ENCODE measurements around the gene CDK5.

The CDK5 gene

DNA sequence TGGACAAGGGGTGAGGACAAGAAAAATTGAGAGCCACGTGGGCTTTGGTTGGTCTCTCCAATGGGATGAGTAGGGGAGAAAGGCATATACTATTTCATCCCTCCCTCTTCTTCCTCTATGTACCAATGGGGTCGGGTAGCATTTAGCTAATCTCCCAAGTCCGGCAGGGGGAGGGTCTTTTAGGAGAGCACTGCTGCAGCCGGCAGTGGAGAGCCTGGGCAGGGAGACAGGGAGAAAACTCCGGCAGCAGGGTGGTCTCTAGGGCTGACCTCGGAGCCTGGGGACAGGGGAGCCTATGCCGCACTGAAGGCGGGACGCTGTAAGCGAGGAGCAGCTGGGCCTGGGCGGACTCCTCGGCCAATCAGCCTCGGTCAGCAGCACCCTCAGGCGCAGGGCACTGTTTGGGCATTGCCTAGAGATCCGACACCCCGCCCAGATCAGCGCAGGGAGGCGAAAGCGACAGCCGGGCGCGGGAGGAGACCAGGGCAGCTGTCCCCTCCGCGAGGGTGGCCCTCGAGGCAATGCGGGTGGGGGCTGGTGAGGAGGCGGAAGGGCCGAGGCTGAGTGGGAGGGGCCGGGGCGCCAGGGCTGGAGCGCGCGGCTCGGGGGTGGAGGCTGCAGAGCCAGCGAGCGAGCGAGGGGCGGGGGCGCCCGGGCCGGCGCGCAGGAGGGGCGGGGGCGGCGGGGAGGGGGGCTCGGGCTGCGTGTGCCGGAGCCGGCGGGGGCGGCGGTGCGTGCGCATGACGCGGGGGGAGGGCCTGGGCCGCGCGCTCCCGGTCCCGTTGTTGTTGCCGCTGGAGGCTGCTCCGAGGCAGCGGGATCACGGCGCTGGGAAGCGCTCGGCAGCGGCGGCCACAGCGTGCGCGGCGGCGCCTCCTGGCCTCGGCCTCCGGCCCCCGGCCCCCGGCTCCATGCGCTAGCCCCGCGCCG lies 28.3 kb upstream of the CDK5 start, which contains the start of gene AGAP3:
Gene AGAP3, plus strand, starts transcription at position 785 of the 930 bp plus-strand sequence. CDS start 267 bp downstream, outside the sequence.
- DNase-seq, result peak; percentile 54 to 66

DNA sequence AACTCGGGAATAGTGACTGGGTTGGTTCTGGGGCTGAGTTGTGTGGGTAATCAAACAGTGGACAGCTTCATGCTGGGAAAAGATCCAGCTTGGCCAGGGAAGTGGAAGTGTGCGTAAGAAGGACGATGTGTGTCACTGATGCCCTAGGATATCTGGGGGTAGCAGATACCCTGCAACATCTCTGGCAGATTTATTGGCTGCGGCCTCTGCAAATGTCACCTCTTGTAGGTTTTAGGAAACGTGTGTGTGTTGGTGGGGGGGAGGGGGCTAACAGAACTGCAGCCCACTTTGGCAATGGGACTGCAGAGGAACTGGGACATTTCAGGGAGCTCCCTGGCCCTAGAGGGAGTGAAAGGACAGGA lies 27.6 kb upstream of the CDK5 start:
- DNase-seq, result no peak

DNA sequence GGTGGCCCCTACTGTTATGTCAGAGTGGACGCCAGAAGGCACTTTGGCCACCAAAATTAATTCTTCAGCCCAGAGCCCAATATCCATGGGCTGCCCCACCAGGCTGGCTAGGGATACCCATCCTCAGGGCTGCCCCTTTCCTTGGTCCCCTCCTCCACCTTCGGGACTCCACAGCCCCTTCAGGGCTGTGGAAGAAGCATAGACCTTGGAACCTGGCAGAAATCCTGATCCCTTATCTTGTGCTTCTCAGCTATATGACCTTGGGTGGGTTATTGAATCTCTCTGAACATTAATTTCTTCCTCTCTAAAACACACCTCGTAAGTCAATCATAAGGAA lies 26.1 kb upstream of the CDK5 start:
- no peak for DNase-seq

DNA sequence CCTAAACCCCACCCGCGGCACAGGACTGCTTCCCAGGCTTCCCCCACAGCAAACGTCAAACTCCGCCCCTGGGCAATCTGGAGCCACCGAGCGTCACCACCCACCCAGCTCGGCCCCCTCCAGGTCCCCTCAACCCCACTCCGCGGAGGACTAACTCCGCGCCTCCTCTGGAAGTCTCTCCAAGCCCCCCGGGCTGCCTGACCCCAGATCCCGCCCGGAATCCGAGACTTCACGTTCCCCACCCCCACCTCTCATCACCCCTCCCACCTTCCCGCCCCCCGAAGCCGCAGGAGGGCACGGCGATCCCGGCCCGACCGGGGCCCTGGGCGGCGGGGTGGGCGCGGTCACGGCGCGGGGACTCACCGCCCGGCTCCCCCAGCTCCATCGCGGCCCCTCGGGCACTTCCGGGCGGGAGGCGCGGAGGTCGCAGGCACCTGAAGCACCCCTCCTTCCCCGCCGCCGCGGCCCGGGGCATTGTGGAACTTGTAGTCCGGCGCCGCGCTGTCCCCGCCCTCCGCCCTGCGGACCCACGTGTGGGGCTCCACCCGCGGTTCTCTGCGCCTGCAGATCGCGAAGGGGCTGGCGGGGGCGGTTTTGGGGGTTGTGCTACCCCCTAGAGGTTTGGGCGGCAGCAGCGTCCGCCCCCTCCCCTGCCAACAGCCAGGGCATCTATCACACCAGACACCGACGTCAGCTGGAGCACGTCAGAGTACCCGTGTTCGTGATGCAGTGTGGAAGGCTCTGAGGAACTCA lies 25.6 kb upstream of the CDK5 start, which contains the start of gene TMUB1:
Gene TMUB1, minus strand, starts transcription at position 423 of the 753 bp plus-strand sequence. CDS start 930 bp downstream, outside the sequence.
- DNase-seq, result peak; percentile 85 to 87

DNA sequence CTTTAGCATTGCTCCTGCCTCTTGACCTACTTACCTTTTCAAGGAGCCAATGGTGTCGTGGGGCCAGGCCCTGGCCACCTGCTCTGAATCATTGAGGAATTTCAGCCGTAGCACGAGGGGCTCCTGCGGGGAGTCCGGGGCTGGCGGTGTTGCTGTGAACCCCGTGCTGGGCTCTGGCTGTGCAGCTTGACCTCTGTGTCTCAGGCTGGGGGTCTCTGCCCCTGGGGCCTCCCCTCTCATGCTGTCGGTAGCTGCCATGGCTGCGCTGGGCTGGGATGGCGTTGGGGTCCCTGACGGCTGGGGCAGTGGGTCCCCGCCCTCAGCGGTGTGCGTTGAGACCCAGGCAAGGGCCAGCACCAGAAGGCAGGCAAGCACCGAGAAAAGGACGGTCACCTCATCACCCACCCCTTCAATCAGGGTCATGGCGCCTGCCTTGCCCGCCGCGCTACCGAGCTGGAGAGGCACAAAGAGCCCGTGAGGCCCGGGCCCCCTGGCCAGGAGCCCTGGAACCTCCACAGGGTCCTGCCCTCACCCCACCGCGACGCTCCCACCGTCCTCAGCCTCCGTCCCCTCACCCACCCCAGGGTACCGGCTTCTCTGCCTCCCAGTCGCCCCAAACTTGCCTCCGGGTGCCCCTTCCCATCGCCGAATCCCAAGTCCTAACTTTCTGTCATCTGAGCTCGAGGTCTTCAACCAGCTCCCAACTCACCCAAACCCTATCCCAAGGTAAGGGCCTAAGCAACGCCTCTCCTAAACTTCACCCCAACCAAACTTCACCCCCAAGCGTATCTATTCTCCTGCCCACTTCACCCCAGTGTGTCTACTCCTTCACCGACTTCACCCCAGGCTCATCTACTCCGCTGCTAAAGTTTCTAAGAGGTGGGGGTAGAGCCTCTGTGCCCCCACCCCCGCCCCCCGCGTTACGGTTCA lies 24.7 kb upstream of the CDK5 start:
- DNase-seq, result no peak

DNA sequence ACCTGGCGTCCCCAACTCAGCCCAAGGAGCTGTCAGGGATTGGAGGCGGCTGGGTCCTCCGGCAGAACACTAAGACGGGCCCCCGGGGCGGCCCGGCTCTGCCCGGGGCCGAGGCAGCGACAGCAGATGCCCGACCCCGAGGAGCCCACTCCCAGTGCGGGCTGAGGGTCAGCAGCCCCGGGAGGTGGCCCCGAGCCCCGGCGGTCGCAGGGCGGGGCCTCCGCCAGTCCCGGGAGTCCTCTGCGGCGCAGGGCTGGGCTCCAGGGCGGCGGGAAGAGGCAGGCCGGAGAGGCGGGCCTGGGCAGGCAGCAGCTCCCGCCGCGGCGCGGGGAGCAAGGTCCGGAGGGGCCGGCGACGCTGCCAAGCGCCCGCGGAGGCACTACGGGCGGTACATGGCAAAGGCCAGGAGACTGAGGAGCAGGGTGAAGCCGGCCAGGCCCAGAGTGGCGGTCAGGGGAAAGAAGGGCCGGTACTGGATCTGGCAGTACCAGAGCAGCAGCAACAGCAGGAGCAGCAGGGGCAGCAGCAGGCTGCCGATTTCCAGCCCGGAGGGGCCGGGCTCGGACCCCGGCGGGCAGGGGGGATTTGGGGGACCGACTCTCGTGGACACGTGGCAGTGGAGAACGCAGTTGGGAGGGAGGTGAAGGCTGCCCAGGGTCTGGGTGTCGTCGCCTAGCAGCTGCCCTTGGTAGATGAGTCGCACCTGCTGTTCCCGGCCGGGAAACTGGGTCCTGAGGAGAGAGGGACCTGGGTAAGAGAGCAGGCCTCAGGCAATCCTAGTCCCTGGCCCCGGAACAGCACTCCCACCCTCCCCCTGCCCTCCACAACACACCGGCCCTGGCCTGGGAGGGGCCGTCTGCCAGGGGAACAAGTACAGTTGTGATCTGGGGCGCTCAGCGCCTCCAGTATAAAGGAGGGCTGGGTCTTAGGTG lies 23.7 kb upstream of the CDK5 start:
- no peak for DNase-seq

DNA sequence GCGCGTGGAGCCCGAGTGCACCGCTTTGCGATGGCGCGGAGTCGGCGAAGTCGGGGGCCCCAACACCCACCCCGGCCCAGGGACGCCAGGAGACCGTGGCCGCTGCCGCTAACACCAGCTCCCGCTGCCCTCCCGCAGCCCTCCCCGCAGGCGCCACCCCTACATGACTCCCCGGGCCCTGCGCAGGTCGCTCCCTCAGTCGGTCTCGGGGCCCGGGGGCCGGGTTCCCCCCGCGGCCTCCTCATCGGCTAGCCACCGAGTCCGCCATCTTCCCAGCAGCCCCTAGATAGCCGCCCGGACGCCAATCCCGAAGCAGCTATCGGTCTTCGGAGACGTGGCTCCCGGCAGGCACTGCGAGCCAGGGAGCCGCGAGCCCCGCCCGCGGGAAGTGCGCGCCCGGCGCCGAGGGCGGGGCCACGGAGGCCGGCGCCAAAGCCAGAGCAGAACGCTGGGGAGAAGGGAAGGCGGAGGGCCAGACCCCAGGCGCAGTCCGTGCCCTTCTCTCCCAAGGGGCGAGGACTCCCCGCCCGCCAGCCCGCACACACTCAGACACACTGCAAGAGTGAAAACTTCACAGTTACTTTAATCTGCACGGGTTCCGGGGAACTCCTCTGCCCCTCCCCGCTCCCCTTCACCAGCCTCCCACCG lies 22.9 kb upstream of the CDK5 start, which contains the start of gene FASTK:
Gene FASTK, minus strand, starts transcription at position 288 of the 648 bp plus-strand sequence. Its CDS starts 43 bp downstream, at position 245.
- peak; percentile 79 to 87 for DNase-seq

DNA sequence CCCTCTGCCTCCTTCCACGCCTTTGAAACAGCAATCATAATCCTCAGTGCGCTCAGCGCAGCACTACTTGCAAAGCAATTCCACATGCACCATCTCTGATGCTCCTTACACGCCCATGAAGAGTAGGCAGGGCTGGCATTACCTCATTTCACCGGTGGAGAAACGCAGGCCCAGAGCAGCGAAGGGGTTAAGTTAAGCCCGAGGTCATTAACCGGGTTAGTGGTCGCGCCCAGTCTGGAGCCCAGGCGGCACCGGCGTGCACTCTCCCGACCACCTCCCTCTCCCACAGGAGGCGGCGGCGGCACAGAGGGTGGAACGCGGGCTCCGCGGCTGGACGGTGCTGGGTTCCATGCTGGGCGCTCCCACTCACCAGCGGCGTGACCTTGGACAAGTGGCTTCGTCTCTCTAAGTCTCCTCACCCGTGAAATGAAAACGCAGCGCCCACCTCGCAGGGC lies 22.4 kb upstream of the CDK5 start:
- no peak for DNase-seq

DNA sequence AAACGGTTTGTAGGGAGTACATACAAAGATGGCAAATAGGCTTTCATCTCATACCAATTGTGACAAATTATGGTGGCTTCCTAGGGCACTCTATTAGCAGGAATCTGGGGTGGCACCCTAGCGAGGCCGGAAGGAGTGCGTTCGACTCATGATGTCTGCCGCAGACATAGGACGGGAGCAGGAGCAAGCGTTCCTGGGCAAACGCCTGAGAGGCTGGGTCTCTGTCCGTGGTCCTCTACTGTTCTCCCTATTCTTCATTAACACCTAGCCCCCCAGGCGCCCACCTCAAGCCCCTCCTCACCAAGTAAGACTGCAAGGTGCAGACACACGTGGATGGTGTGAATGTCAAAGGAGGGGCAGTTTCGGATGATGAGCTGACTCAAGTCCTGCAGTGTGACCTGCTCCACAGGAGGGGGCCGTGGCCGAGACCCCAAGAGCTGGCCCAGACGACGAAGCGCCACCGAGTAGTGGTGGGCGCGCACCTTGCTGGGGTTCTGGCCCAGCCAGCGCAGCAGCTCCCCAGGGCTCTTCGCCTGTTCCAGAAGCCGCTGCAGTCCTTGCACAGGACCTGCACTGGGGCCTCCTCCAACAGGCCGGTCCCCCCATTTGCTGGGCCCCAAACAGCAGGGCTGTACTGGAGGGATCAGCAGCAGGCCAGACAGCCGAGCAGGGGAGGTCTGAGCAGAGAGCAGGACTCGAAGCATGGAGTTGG lies 21.7 kb upstream of the CDK5 start:
- no peak for DNase-seq

DNA sequence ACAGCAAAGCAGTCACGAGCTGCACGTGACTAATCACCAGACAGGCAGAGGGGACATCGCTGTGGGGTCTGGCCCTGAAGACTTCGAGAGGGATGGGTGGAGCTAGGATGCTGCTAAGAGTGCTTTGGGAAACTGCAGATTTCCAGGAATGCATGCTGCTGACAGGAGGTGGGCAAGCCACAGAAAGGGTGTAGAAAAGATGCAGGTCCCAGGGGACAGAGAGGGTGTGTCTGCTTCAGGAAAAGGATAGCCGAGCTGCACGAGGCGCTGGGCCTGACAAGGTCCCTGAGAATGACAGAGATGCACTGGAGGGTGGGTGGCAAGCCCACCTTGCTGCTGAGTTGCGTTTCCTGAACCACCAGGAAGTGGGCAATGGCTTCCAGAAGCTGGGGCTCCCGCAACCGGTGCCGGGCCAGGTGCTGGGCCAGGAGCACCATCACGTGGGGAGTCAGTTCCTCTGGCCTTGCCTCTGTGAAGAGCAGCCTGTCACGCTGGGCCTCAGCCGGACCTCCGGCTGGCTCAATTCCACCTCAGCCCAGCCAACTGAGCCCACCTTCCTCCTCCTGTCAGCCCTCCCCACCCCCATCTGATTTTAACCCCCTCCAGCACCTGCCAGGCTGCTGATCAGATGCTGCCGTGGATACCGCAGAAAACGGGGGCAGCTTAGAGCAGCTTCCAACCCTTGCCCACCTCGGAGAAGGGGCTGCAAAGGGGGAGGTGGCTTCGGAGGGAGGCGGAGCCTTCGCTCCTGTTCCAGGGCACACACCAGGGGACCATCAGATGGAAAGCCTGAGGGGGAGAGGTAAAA lies 20.7 kb upstream of the CDK5 start:
- DNase-seq, result no peak

DNA sequence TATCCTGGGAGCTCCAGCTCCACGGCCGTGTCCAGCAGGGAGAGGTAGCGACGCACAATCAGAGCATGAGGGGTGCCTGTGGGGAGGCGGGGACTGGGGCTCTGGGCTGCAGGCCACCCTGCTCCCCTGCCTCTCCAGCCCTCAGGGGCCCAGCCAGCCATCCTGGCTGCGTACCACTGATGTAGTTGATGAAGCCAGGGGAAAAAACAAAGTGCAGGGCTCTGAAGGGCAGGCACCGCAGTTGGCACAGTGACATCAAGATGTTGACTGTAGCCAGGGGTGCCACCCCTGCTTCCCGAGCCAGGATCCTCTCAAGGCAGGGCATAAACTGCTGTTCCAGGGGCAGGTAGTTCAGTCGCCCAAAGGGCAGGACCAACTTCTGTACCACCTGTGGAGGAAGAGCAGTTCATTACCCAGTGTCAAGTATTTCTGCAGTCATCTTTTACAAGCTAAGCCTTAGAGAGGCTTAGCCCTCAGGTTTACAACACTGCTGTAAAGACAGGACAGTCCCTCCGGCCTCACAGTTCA lies 20.1 kb upstream of the CDK5 start:
- DNase-seq, result no peak

DNA sequence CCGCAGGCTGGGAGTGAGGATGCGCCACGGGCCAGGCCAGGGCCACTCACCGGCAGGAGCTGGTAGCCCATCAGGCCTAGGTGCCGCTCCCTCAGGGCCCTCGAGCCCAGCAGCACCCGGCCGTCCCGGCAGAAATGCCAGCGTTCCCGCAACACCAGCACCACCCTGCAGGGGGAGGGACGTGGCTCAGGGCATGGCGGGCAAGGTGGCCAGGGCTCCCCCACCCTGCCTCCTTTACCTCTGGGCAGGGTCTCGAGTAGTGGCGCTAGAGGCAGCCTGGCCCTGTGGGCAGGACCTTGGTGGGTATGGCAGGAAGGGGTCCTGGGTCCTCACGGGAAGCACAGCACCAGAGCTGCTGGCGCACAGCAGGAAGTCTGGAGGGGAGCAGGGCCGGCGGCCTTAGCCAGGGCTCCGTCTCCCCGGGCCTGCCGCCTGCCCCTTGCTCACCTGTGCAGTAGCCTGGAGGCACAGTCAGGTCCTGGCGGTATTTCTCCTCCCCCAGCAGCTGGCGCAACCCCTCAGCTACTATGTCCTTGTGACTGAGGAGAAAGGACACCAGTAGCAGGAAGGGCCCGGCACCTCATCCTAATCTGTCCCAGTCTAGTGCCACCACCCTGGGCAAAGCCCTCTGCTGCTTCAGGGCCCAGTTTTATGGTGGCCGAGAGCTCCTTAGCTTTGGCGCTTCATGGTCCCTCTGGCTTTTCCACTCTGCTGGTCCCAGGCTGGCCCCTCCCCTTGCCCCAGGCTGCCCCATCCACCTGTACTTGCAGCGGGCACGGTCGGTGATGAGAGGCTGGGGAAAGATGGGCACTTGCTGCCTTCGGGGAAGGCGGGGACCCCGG lies 19.4 kb upstream of the CDK5 start:
- DNase-seq, result no peak

DNA sequence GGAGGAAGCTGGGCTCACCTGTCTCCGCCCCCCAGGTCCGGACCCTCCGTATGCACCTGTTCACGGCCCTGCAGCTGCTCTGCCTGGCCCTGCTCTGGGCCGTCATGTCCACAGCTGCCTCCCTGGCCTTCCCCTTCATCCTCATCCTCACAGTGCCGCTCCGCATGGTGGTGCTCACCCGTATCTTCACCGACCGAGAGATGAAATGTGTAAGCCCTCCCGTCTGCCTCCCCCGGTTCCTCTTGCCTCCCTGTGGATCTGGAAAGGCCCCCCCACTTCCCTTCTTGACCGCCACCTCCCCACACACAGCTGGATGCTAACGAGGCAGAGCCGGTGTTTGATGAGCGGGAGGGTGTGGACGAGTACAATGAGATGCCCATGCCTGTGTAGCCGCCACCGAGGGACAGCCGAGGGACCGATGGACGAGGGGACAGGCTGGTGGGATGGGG lies 18.3 kb upstream of the CDK5 start:
- DNase-seq, result no peak

DNA sequence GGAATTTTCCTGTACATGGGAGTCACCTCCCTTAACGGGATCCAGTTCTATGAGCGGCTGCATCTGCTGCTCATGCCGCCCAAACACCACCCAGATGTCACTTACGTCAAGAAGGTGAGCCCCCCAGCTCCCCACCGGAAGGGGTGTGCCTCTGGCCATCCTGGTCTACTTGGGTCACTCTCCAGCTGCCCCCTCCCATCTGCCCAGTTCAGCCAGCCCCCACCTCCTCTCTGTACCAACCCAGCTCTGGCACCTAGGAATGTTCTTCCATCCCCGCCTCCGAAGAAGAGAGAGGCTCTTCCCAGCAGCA lies 17.9 kb upstream of the CDK5 start:
- DNase-seq, result no peak

DNA sequence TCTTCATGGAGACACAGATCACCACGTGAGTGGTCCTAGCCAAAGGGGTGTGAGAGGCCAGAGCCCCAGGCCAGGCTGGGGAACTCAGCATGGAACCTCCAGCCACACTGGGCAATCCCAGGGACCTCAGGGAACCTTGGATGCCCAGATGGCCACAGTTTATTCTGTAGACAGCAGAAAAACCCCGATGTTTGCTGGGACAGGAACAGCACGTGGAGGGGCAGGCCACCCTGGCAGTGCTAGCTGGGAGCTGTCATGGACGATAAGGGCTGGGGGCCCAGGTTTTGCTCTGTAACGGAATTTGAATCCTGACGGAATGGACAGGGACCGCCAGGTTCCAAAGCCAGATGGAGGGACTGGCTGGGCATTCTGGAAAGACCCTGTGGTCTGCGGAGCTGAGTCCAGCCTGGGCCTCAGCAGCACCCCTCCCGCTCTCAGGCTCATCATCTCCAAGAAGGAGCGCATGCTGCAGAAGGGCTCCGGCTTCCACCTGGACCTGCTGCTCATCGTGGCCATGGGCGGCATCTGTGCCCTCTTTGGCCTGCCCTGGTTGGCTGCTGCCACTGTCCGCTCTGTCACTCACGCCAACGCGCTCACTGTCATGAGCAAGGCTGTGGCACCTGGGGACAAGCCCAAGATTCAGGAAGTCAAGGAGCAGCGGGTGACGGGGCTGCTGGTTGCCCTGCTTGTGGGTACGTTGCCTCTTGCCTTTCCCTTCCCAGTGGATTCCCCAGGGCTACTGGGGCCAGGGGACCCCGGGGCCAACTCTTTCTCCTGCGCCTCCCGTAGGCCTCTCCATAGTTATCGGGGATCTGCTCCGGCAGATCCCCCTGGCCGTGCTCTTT lies 17.3 kb upstream of the CDK5 start:
- DNase-seq, result no peak

DNA sequence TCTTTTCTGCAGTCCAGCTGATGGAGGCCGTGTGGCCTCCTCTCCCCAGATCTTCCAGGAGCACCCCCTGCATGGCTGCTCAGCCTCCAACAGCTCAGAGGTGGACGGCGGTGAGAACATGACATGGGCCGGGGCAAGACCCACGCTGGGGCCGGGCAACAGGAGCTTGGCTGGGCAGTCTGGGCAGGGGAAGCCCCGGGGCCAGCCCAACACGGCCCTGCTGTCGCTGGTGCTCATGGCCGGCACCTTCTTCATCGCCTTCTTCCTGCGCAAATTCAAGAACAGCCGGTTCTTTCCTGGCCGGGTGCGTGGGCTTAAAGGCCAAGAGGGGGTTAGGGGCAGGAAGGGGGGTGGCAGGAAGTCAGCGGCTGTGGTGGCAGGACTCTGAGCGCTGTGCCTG lies 16.3 kb upstream of the CDK5 start:
- DNase-seq, result no peak
